Heart right ventricle (tissue), 16 donors: ENCODE measurements around the gene ZNF423. TPM values are rescaled to one million over a fixed set of nuclear protein-coding genes. Genes with fewer than 3 reads are reported as not detected.

Source experiments
- ATAC-seq, 8 donors: fragments of 200-7000 bp; cut with Tn5 transposase; one replicate each; pipeline ENCODE4 v1.9.1; 2020; ENCODE audit warnings: mild to moderate bottlenecking in 8 of 8, moderate library complexity in 8 of 8, moderate number of reproducible peaks in 1 of 8
- DNase-seq, 2 donors: peaks; one replicate each; pipeline ENCODE4 v3.0.0-alpha.2; 2020
- H3K27ac ChIP-seq, 10 donors: fragments of 200-600 bp; sonication (generic) in 2 of 10; one replicate each; pipeline versions ENCODE4 v1.5.0 to v1.8.0; 2020 to 2022; ENCODE audit warnings: mild to moderate bottlenecking in 3 of 10
- H3K27me3 ChIP-seq, 7 donors: fragments of 200-600 bp; one replicate each; pipeline ENCODE4 v1.8.0; 2021 to 2022; ENCODE audit warnings: mild to moderate bottlenecking in 2 of 7
- H3K36me3 ChIP-seq, 9 donors: fragments of 200-600 bp; sonication (generic) in 1 of 9; one replicate each; pipeline versions ENCODE4 v1.5.0 to v1.8.0; 2020 to 2022; ENCODE audit warnings: mild to moderate bottlenecking in 2 of 9
- H3K4me1 ChIP-seq, 9 donors: fragments of 200-600 bp; sonication (generic) in 1 of 9; one replicate each; pipeline versions ENCODE4 v1.5.0 to v1.8.0; 2020 to 2022; ENCODE audit warnings: mild to moderate bottlenecking in 4 of 9
- H3K4me3 ChIP-seq, 10 donors: fragments of 200-600 bp; sonication (generic) in 2 of 10; one replicate each; pipeline versions ENCODE4 v1.5.0 to v1.8.0; 2020 to 2022; ENCODE audit warnings: mild to moderate bottlenecking in 7 of 10, moderate library complexity in 2 of 10
- H3K9me3 ChIP-seq, 11 donors: fragments of 200-600 bp in 10 of 11; sonication (generic) in 2 of 11; one replicate each; pipeline versions ENCODE4 v1.5.0 to v1.8.0; 2013 to 2022; ENCODE audit warnings: mild to moderate bottlenecking in 2 of 11, control low read depth in 1 of 11, moderate library complexity in 1 of 11
- CTCF ChIP-seq, 9 donors: fragments of 200-600 bp; sonication (generic) in 2 of 9; IDR thresholded peaks; one replicate each; pipeline versions ENCODE4 v1.5.0 to v1.8.0; 2021 to 2022; ENCODE audit warnings: antibody characterized with exemption in 9 of 9, mild to moderate bottlenecking in 5 of 9, moderate library complexity in 1 of 9
- WGBS, 2 donors: extraction: QIAGEN DNeasy Blood & Tissue Kit; methylation state at CpG; one replicate each; pipeline ENCODE4 v1.1.7; 2013; ENCODE audit warnings: inconsistent platforms in 1 of 2; 5-methylcytosine and 5-hydroxymethylcytosine counted together
- intact Hi-C, 10 donors: fragments of 100-400 bp; cut with DNase I; formaldehyde crosslinking; loops; one replicate each; pipeline versions ENCODE4 v1.11.1 to v1.14.2; 2022
- polyA plus RNA-seq, 2 donors: library from polyadenylated mRNA; stranded (reverse); fragments of 200-250 nt; gene quantifications; one replicate each; pipeline ENCODE4 v1.2.3, GENCODE V29; 2013
- total RNA-seq, 10 donors: library from RNA; stranded (reverse); fragmentation: NEBNext Ultra II Directional in 3 of 10; extraction: Animal tissue kit (Norgen Biotek cat#: 25700) in 3 of 10; gene quantifications; one replicate each; pipeline versions ENCODE4 v1.2.1 to v1.2.4, GENCODE V29; 2021 to 2023
- donor health status: Arrhythmogenic right ventricular cardiomyopathy.
- donor health status: ischemic (EF 13 %, LVEDD 7.1; RV severe dilation, severe dysfunction).
- donor health status: healthy with polysubstance abuse.
- donor health status: DM: no; HTN: yes; CAD: no.
- donor health status: DM: no; HTN: no; CAD: no.
- donor health status: ischemic (EF 25% LVEDD 6.9; RV normal size, moderate dysfunction).
- donor health status: ischemic (EF 25% LVEDD 5.7; RV mildly dilated, moderate dysfunction).
- donor health status: healthy.
- donor health status: DM: yes; HTN: yes; CAD: no.
- donor health status: Ischemic cardiomyopathy.
- donor health status: ischemic (EF 35%, LVEDD 5.7; RV mildly dilated, moderate dysfunction).
- donor health status: nonischemic (EF 11% LVEDD 7.7; RV severe dilation, severe dysfunction).
- donor health status: DM: yes; HTN: yes; CAD: no.
- donor health status: PGD.
- donor health status: ischemic (EF 29% LVEDD 5.4; RV normal size, mild dysfunction).
- donor health status: nonischemic (EF 23%, LVEDD 6.1; RV moderate dilation, normal function).

Gene ZNF423
- total and polyA plus RNA-seq, 12 donors: 2.6 to 10.6 (median 7.0) TPM

- no peaks in the 10 kb centered on the region for H3K27me3 ChIP-seq
- peaks cover 0 to 5% (median 0%) of the 10 kb centered on the region in 9 donors for H3K4me1 ChIP-seq
- H3K9me3 ChIP-seq: no peaks in the 10 kb centered on the region
- intact Hi-C loops: no loop called here
- WGBS, 2 donors: 86 to 91% methylated on average over 6 of the region's 6 CpGs
- ATAC-seq: no peak
- TF ChIP-seq CTCF (IDR thresholded peaks at IDR 0.05): no peak
- no peak overlapping the region for H3K27ac ChIP-seq
- no peak overlapping the region for H3K4me3 ChIP-seq
- no peaks in the 10 kb centered on the region for H3K36me3 ChIP-seq
- no peak for DNase-seq
These were observed 305.2 kb downstream of the ZNF423 start for GRCh38 chr16:49550666-49551065.

GRCh38 chr16:49550140-49550539 is 305.8 kb downstream of the ZNF423 start:
- TF ChIP-seq CTCF (IDR thresholded peaks at IDR 0.05): no peak
- Histone ChIP-seq H3K27ac (no peak overlapping the region), H3K9me3 (no peaks in the 10 kb centered on the region), H3K4me1 (peaks cover 0 to 5% (median 0%) of the 10 kb centered on the region in 9 donors), H3K36me3 (no peaks in the 10 kb centered on the region), H3K27me3 (no peaks in the 10 kb centered on the region), H3K4me3 (no peak overlapping the region)
- intact Hi-C loops: no loop called here
- no peak for DNase-seq
- WGBS, 2 donors: 83 to 89% methylated on average over 5 of the region's 5 CpGs
- ATAC-seq: no peak

GRCh38 chr16:49548325-49548970 is 307.5 kb downstream of the ZNF423 start:
- H3K4me3 ChIP-seq: no peak overlapping the region
- H3K27me3 ChIP-seq: no peaks in the 10 kb centered on the region
- no peak overlapping the region for H3K27ac ChIP-seq
- intact Hi-C loops: no loop called here
- no peaks in the 10 kb centered on the region for H3K36me3 ChIP-seq
- H3K4me1 ChIP-seq: peaks cover 0 to 5% (median 0%) of the 10 kb centered on the region in 9 donors
- ATAC-seq (no peak), DNase-seq (no peak)
- no peaks in the 10 kb centered on the region for H3K9me3 ChIP-seq
- 69 to 75% methylated on average over 14 of the region's 14 CpGs for WGBS, 2 donors
- no peak for TF ChIP-seq CTCF (IDR thresholded peaks at IDR 0.05)

GRCh38 chr16:49547448-49547847 is 308.5 kb downstream of the ZNF423 start:
- ATAC-seq (no peak), DNase-seq (no peak)
- peaks cover 0 to 5% (median 0%) of the 10 kb centered on the region in 9 donors for H3K4me1 ChIP-seq
- no peak for TF ChIP-seq CTCF (IDR thresholded peaks at IDR 0.05)
- no peak overlapping the region for H3K27ac ChIP-seq
- H3K4me3 ChIP-seq: no peak overlapping the region
- intact Hi-C loops: no loop called here
- no peaks in the 10 kb centered on the region for H3K9me3 ChIP-seq
- H3K27me3 ChIP-seq: no peaks in the 10 kb centered on the region
- WGBS, 2 donors: 95 to 98% methylated on average over 9 of the region's 9 CpGs
- no peaks in the 10 kb centered on the region for H3K36me3 ChIP-seq
